Nephron (organoid): ENCODE results near the gene LMAN2L.

ENCODE experiments used
- H3K27ac Mint-ChIP-seq, 3 experiments: 2 replicates each; pipeline ENCODE4 v1.8.0; 2020; ENCODE audit warnings: mixed read lengths in 3 of 3, mild to moderate bottlenecking in 2 of 3, moderate library complexity in 1 of 3
- H3K27me3 Mint-ChIP-seq: 2 replicates; pipeline ENCODE4 v1.8.0; 2021; ENCODE audit warnings: low read depth, mild to moderate bottlenecking, moderate library complexity, mixed read lengths
- H3K36me3 Mint-ChIP-seq: 2 replicates; pipeline ENCODE4 v1.8.0; 2020; ENCODE audit warnings: low read depth, mixed read lengths
- H3K4me1 Mint-ChIP-seq: 2 replicates; pipeline ENCODE4 v1.8.0; 2020; ENCODE audit warnings: mixed read lengths
- H3K4me3 Mint-ChIP-seq, 3 experiments: 2 replicates each; pipeline ENCODE4 v1.8.0; 2020; ENCODE audit warnings: mild to moderate bottlenecking in 3 of 3, mixed read lengths in 3 of 3, moderate library complexity in 2 of 3
- H3K9me3 Mint-ChIP-seq: 2 replicates; pipeline ENCODE4 v1.8.0; 2020; ENCODE audit warnings: mixed read lengths
- TF ChIP-seq, protein P1 (sequence below), 3 experiments: fragments of 200-600 bp; sonication (generic); IDR thresholded peaks; one replicate each; pipeline ENCODE4 v1.5.0; 2021; ENCODE audit warnings: antibody characterized with exemption in 3 of 3; ENCODE audit not compliant: unreplicated experiment in 3 of 3

The LMAN2L gene

DNA sequence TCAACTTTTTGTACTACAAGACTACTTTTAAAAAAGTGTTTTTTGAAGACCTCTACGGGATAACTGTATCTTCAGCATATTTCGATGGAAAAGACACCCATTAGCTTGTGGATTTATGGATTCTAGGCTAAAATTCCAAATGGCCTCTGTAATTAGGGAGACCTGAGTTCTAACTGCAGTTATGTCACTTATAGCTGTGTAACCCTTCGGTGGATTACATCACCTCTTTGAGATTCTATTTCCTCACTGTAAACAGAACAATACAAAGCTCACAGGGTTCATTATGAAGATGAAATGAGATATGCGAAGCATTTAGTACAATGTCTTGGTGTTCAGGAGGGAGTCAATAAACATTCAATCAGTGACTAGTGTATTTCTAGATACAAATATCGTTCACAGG lies 24.2 kb downstream of the LMAN2L start:
- Mint-ChIP-seq H3K27ac (no peak overlapping the region), H3K4me3 (no peak overlapping the region), H3K27me3 (no peaks in the 10 kb centered on the region), H3K9me3 (no peaks in the 10 kb centered on the region), H3K36me3 (peaks cover 67% of the 10 kb centered on the region), H3K4me1 (peaks cover 9% of the 10 kb centered on the region)
- TF ChIP-seq, protein P1, sequence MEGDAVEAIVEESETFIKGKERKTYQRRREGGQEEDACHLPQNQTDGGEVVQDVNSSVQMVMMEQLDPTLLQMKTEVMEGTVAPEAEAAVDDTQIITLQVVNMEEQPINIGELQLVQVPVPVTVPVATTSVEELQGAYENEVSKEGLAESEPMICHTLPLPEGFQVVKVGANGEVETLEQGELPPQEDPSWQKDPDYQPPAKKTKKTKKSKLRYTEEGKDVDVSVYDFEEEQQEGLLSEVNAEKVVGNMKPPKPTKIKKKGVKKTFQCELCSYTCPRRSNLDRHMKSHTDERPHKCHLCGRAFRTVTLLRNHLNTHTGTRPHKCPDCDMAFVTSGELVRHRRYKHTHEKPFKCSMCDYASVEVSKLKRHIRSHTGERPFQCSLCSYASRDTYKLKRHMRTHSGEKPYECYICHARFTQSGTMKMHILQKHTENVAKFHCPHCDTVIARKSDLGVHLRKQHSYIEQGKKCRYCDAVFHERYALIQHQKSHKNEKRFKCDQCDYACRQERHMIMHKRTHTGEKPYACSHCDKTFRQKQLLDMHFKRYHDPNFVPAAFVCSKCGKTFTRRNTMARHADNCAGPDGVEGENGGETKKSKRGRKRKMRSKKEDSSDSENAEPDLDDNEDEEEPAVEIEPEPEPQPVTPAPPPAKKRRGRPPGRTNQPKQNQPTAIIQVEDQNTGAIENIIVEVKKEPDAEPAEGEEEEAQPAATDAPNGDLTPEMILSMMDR (IDR thresholded peaks at IDR 0.05; ENCODE audit: unreplicated experiment in 3 of 3): no peak

DNA sequence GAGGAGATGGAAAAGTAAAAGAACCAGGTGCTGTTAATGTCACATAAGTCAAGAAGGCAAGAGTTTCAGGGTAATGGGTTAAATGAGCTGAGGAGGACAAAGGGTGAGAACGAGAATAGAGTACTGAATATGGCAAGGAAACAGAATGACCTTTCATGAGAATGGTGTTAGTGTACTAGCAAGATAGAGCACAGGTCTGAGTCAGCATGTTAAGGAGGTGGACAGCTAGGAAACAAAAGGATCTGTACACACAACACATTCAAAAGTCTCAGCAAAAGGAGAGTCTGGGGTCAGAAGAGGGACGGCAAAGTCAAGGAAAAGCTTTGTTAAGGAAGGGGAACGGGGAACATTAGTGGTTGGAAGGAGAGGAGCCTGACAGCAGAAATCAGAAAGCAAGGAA lies 28.9 kb downstream of the LMAN2L start:
- H3K4me1 Mint-ChIP-seq: peaks cover 9% of the 10 kb centered on the region

DNA sequence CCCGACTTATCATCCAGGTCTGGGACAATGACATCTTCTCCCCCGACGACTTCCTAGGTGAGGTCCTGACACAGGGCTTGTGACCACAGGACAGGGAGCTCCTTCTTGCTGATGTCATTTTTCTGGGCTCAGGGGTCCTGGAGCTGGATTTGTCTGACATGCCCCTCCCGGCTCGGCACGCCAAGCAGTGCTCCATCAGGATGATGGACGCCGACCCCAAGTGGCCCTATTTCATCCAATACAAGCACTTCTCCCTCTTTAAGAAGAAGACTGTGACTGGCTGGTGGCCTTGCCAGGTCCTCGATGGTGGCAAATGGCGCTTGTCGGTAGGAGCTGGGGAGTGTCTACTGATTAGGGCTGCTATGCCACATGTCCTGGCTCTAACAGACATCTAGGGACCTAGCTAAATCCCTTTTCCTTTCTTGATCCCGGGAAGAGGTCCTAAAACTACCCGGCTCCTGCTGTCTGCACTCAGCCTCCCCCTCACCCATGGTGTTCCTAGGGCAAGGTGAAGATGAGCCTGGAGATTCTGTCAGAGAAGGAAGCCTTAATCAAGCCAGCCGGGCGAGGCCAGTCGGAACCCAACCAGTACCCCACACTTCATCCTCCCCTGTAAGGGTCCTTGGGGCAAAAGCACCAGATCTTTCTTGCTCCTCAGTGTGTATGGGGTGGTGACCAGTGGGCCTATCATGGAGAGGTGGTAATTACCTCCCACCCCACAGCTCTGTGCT lies 36.7 kb downstream of the LMAN2L start:
- Mint-ChIP-seq H3K27ac (no peak overlapping the region), H3K4me1 (no peaks in the 10 kb centered on the region), H3K4me3 (no peak overlapping the region), H3K9me3 (no peaks in the 10 kb centered on the region), H3K36me3 (peaks cover 68% of the 10 kb centered on the region), H3K27me3 (no peaks in the 10 kb centered on the region)
- TF ChIP-seq, protein P1 (IDR thresholded peaks at IDR 0.05; ENCODE audit: unreplicated experiment in 3 of 3): no peak

More for the DNA sequence above, 28.9 kb downstream of the LMAN2L start:
- TF ChIP-seq, protein P1 (IDR thresholded peaks at IDR 0.05; ENCODE audit: unreplicated experiment in 3 of 3): no peak
- H3K4me3 Mint-ChIP-seq: no peak overlapping the region
- H3K27me3 Mint-ChIP-seq: no peaks in the 10 kb centered on the region
- H3K36me3 Mint-ChIP-seq: peaks cover 83% of the 10 kb centered on the region
- no peak overlapping the region for H3K27ac Mint-ChIP-seq
- H3K9me3 Mint-ChIP-seq: no peaks in the 10 kb centered on the region

DNA sequence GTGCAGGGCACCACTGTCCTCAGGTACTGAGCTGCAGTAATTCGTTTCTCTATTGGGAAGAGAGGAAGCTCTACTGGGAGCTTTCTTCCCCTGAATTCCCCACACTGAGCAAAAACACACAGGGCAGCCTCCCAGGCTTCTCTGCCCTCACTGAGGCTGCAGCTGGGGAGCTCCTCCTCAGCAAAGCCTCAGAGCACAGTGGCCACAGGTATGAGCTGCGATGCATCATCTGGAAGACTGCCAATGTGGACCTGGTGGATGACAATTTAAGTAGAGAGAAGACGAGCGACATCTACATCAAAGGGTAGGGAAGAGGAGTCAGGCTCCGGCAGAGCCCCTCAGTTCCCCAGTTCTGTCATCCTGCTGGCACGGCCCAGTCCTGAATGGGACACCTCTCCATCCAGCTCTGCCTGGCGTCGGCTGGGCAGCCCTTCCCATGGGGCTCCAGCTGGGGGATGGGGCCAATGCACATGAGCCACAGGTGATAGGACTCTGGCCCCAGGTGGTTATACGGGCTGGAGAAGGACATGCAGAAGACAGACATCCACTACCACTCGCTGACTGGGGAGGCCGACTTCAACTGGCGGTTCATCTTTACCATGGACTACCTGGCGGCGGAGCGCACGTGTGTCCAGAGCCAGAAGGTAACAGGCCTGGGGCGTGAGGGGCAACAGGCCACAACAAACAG lies 37.6 kb downstream of the LMAN2L start:
- H3K4me3 Mint-ChIP-seq: no peak overlapping the region
- H3K27me3 Mint-ChIP-seq: no peaks in the 10 kb centered on the region
- TF ChIP-seq, protein P1 (IDR thresholded peaks at IDR 0.05; ENCODE audit: unreplicated experiment in 3 of 3): no peak
- no peaks in the 10 kb centered on the region for H3K9me3 Mint-ChIP-seq
- H3K27ac Mint-ChIP-seq: no peak overlapping the region
- H3K36me3 Mint-ChIP-seq: peaks cover 60% of the 10 kb centered on the region
- no peaks in the 10 kb centered on the region for H3K4me1 Mint-ChIP-seq

DNA sequence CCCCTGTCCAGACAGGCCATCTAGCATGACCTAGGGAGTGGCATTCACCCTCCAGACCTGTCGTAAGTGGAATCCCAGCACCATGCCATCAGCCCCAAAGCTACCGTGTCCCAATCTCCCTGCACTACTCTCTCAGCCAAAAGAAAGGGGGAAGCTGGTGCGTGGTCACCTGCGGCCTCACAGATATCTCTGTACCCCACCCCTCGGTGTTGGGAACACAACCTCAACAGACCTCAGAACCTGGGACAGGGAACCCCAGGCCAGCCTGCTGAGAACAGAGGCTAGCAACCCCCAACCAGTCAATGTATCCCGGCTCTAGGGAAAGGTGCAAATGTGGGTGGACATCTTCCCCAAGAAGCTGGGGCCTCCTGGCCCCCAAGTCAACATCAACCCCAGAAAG lies 38.2 kb downstream of the LMAN2L start:
- peaks cover 54% of the 10 kb centered on the region for H3K36me3 Mint-ChIP-seq
- H3K4me3 Mint-ChIP-seq: no peak overlapping the region

More for the DNA sequence above, 38.2 kb downstream of the LMAN2L start:
- TF ChIP-seq, protein P1 (IDR thresholded peaks at IDR 0.05; ENCODE audit: unreplicated experiment in 3 of 3): no peak
- no peaks in the 10 kb centered on the region for H3K9me3 Mint-ChIP-seq
- no peaks in the 10 kb centered on the region for H3K27me3 Mint-ChIP-seq
- no peaks in the 10 kb centered on the region for H3K4me1 Mint-ChIP-seq
- H3K27ac Mint-ChIP-seq: no peak overlapping the region
